GM18907 (cell line): Measurements from ENCODE around the gene SLC46A3.
"Not testable (repeated sequence)": the region's sequence is repeated elsewhere in the genome, so short reads cannot be mapped to it uniquely, and the experiment has no call there.

Experiments used
- ATAC-seq: cut with Tn5 transposase; IDR thresholded peaks from one replicate; pipeline ENCODE4 v1.9.1; 2021; ENCODE audit warnings: mild to moderate bottlenecking, moderate library complexity; ENCODE audit not compliant: unreplicated experiment

Gene SLC46A3

DNA sequence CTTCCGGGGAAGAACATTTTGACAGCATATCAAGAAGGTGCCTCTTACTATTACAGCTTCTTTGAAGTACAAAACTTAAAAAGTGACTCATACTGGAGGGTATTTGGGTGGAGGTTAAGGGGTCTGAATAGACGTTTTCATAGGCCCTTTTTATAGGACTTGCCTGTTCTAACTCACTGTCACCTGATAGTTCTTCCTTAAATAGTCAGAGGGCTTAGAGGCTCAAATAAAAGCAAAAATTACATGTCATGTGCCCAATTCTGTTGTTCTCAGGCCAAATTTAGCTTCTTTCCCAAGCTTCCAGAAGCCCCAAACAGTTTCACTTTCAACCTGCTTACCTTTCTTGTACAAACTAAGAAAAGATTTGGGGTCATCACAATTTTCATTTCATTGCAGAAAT, 16.1 kb upstream of the SLC46A3 start:
- no peak for ATAC-seq

DNA sequence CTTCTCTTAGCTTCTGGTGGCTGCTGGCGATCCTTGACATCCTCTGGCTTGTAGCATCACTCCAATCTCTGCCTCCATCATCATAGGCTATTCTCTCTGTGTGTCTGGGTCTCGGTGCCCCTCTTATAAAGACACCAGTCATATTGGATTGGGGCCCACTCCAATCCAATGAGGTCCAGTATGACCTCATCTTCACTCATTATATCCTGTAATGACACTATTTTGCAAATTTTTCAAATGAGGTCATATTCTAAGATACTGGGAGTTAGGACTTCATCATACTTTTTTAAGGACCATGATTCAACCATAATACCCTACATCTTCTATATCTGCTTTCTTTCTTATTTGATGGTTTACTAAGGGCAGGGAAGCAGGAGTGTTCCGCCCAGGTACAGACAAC, 12.0 kb upstream of the SLC46A3 start:
- ATAC-seq, result no peak

DNA sequence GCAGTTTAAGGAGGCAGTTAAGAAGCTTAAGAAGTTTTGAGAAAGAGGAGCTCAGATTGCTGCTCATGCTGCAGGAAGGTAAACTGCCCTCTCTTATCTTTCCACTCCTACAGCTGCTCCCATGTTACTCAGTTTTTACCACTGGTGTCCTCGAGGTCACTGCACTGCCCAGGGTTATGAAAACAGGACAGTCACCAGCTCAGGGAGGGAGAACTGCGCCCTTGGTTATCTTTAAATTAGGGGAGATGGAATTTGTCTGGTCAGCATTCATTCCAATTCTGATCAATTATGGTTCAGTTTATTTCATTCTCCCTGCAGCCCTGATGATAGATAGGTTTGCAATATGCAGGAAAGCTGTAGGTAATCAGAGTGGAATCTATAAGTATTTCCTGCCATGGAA, 10.8 kb upstream of the SLC46A3 start:
- no peak for ATAC-seq

DNA sequence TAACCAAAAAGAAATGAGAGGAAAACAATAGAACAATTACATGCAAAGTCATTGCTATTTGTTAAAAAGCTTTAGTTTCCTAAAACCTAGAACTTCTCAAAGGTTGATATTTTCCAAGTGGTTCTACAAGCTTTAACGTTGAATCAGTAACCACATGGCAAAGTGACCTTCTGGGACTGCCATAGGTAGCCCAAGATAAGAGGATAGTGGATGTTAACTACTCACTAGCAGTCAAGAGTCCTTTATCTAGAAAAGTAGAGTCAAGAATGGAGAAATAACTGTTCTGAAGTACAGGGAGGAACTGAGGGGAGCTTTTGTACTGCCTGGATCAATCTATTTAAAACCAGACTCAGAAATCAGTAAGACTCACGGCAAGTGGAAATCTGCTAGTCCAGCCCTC, 9.9 kb upstream of the SLC46A3 start:
- ATAC-seq, result no peak

DNA sequence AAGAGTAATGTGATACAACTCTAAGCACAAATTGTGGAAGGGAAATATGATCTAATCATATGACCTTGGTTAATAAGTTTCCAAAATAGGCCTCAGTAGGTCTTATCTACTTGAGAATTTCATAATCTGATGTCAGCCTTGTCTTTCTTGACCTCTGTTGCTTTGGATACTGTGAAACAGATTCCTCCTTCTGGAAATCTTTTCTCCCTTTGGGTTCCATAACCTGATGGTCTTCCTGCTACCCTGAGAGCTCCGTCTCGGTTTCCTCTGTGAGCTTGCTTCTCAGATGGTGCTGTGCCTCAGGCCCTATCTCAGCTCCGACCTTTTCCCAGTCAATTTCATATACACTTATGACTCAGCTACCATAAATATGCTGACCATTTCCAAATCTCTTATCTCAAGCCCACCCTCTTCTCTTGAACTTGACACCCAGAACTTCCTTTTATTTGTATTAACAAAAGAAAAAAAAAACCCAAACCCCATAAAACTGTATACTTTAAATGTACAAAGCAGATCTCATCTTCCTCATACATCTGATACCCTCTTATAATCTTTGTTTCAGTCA, 6.4 kb upstream of the SLC46A3 start:
- no peak for ATAC-seq

DNA sequence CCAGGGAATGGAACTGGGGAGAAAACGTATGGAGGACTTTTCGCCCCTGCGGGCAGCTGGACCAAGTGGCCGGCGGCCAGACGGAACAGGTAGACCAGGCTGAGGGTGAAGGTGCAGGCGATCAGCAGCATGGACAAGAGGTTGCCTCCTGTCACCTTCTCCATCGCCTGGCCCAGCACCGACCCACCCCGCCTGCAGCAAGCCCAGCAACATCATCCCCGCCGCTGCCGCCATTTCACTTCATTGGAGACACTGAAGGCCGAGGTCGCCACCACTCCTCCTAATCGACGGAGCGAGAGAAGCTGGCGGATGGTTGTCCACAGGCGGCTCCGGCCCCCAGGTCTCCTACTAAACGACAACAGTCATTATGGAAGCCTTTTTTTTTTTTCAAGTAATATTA, 5.0 kb upstream of the SLC46A3 start:
- ATAC-seq, result no peak

DNA sequence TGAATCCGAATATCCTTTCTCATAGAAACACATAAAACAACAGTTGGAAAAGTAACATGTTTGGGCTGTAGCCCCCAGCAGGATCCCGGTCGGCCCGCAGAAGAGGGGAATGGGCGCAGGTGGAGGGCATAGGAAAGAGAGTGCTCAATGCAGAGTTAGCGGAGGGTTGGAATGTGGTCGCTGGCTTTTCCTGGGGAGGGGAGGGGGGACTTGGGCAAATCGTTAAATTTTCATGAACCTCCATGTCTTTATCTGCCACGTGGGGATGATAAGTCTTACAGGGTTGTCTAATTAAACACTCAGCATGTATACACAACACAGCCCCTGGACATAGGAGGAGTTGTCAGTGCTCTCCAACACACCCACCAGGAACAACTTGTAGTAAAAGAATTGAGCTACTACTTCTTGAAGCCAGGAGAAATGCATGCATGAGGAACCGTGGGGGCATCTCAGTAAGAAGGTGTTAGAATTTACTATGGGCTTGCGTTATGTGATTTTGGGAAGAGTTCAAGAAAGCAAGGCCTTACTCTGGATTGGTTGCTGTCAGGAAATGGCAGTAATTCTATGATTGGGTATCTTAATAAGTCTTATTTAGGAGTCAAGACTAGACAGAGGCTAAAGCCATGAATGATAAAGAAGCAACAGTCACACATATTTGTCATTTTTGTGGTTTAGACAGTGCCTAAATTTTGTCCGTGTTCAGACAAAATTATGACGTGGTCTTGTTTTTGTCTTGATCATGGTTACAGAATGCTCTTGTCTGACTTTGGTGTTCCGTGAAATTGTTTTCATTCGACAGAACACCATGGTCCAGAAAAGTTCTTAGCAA, 671 bp upstream of the SLC46A3 start:
- no peak for ATAC-seq

DNA sequence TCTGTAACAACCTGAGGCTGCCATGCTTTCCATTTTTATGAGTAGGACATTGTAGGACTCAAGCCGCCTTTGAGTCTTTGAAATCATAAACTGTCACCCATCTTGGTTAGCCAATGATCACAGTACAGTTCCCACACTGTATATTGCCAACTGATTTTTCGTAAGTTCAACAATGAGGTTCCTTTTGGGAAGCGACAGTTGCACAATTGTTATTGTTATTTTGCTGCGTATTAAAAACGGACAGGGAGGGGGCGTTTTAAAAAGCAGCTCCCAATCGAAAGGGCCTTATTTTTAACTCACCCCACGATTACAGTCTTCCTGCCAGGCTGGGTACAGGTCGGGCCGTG, 601 bp downstream of the SLC46A3 start:
- ATAC-seq, result no peak

DNA sequence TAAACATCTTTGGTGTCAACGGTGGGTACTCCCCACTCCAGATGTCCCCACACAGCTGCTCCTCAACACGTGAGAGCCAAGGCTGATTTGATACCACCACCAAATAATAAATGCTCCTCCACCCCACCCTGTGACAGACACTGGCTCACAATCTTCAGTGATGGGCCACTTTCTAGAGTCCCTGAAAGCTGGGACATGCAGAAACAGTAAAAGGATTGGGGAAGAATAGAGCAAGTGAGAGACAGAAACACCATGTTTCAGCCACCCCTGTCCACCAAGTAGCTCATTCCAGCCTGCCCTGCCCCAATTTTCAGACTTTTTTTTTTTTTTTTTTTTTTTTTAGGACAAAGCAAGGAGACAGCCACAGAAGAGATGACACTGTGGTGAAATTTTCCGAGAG, 1.6 kb downstream of the SLC46A3 start:
- no peak for ATAC-seq

DNA sequence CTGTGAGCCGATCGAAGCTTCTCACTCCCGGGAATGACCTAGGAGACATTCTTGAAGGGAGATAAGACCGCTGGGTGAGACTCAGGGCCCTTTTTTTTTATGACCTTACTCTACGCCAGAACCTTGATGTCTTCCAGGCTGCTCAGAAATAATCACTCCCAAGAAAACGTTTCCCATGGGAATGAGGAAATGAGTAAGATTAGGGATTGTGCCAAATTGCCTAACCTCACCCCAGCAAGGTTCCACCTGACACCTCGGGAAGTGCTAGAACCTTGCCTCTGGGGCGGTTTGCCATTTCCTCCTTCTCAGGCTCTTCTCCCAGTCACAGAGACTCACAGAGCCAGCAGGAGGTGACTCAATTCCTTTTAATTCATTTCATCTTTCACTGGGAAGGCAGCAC, 2.3 kb downstream of the SLC46A3 start:
- no peak for ATAC-seq

DNA sequence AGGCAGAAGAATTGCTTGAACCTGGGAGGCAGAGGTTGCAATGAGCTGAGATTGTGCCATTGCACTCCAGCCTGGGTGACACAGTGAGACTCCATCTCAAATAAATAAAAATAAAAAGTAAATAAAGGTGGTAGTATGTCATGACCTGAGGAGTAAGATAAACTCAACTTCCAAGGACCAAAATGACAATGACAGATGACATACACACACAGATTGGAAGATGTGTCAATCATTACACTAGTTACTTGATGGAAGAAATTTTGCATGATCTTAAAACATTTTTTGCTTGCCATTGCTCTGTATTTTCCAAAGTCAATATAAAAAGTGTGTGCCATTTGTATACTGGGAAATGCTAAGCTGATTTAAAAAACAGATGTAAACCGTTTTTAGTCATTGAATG, 4.1 kb downstream of the SLC46A3 start:
- ATAC-seq, result no peak

DNA sequence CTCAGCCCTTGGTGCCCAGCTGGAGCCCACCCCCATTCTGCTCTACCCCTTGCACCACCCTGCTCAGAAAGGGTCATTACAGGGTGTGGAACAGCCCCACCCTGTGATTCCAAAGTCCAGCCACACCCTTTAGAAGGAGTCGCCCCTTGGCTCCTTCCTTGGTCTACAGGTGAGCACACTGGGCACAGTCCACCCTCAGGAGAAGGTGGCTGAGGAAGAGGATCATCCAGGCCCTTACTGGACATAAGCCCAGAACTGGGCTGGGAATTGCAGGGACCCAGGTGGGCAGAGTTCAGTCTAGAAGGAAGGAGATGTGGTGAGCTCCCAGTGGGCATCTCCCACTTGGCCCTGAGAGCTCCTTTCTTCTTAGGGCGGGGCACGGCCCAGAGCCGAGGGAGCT, 8.6 kb downstream of the SLC46A3 start:
- no peak for ATAC-seq

DNA sequence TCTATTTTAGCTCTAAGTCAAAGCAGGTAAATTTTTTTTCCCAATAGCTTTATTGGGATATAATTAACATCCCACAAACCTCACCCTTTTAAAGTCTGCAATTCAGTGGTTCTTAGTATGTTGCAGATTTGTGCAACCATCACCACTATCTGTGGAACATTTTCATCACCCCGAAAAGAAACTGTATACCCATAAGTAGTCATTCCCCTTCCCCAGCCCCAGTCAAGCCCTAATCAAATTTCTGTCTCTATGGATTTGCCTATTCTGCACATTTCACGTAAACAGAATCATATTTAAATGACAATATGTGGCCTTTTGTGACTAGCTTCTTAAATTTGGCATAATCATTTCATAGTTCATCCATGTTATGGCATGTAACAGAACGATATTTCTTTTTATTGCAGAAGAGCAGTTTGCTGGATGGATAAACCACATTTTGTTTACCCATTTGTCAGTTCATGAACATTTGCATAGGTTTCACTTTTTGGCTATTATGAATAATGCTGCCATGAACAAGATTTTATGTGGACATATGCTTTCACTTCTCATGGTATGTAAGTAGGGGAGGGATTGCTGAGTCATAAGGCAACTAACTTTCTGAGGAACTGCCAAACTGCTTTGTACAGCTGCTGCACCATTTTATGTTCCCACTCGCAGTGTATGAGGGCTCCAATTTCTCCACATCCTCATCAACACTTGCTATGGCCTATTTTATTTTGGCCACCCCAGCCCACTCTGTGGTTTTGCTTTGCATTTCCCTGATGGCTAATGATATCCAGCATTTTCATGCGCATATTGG, 10.9 kb downstream of the SLC46A3 start:
- ATAC-seq, result peak; percentile 98

DNA sequence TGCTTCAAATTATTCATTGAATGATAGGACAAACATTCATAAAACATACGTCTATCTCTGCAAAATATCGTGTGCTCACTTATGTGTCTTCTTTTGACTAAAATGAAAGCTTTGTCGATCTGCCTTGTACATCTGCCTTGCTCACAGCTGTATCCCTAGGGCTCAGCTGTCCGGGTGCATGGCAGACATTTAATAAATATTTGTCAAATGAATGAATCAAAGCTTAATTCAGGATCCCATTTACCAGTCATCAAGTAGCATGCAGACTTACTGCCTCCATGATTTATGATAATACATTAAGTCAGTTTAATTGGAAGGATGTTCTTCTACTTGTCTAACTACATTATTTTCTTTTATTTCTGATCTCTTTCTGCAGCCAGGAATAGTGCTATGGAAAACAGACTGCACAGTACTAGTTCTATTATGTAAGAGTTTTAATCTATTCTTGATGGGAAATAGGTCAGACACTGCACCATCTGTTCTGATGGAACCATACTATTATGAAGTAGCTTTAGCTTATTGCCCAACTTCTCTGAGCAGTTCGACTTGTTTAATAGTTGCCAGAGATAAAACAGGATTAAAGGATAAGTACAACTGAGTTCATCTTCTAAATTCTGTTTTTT, 13.2 kb downstream of the SLC46A3 start:
- no peak for ATAC-seq

DNA sequence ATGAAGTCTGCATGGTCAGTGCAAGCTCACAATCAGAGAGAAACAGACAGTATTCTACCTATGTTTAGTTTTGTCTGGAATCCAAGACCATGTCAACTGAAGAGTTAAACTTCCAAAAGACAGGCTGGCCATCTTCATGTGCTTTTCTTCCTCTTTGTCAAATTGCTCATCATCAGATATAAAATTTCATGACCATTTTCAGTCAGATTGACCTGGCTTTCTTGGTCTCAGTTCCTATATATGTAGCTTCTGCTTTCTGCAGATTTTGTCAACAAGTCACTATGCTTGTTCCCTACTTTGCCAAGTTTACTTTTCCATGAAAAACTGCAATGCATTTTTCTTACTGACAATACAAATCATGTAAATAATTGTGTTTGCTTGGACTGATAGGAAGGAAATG, 13.9 kb downstream of the SLC46A3 start:
- ATAC-seq, result no peak

DNA sequence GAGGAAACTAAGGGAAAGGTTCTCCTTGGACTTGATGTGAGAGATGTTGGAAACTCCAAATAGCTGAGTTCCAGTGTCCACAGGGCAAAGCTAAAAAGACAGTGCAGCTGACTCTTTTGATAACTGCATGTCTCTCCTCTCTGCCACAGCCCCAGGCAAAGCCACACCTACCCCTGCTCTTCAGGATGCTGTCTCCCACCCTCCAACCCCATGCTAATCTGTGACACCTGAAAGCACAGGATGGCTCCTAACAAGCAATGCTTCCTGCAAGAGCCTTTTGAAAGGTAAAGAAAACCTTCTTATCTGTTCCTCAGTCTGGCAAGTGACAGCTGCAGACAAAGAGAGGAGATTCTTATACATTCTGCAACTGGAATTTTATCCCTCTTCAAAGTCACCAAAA, 14.5 kb downstream of the SLC46A3 start:
- no peak for ATAC-seq

DNA sequence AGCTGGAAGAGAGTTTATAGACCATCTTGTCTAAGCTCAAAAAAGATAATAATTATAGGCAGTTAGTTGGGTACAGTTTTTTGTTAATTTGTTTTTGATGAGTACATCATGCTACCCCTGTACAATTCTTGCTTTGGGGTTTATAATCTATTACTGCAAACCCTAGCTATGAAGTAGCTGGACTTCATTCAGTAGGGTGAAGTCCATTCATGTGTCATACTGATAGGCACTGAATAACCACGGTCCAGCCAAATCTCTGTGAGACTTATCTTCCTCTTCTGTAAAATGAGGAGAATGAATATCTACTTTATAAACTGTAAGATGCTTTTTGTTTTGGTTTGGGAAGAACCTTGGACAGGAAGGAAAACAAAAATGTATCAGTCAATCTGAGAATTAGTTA, 19.5 kb downstream of the SLC46A3 start:
- ATAC-seq, result no peak

DNA sequence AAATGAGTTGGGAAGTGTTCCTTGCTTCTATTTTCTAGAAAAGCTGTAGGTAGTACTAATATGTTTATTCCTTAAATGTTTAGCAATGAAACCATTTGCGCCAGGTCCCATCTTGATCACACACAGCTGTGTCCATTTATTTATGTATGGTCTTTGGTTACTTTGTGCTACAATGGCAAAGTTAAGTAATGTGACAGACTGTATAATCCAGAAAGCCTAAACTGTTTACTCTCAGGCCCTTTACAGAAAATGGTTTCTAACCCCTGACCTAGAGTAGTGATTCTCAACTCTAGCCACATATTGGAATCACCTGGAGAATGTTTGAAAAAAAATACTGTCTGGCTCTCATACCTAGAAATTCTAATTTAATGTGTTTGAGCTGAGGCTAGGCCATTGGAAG, 21.3 kb downstream of the SLC46A3 start:
- ATAC-seq, result no peak

DNA sequence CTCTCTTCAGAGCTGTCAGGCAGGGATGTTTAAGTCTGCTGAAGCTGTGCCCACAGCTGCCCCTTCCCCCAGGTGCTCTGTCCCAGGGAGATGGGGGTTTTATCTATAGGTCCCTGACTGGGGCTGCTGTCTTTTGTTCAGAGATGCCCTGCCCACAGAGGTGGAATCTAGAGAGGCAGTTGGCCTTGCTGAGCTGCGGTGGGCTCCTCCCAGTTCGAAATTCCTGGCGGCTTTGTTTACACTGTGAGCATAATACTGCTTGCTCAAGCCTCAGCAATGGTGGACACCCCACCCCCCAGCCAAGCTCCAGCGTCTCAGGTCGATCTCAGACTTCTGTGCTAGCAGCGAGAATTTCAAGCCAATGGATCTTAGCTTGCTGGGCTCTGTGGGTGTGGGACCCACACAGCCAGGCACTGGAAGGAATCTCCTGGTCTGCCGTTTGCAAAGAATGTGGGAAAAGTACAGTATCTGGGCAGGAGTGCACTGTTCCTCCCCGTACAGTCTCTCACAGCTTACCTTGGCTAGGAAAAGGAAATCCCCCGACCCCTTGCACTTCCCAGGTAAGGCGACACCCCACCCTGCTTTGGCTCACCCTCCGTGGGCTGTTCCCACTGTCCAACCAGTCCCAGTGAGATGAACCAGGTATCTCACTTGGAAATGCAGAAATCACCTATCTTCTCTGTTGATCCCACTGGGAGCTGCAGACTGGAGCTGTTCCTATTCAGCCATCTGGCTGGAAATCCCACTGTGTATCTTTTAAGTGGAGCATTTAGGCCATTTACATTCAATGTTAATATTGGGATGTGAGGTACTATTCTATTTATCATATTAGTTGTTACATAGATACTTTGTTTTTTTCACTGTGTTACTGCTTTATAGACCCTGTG, 24.9 kb downstream of the SLC46A3 start:
- ATAC-seq, result not testable (repeated sequence)

DNA sequence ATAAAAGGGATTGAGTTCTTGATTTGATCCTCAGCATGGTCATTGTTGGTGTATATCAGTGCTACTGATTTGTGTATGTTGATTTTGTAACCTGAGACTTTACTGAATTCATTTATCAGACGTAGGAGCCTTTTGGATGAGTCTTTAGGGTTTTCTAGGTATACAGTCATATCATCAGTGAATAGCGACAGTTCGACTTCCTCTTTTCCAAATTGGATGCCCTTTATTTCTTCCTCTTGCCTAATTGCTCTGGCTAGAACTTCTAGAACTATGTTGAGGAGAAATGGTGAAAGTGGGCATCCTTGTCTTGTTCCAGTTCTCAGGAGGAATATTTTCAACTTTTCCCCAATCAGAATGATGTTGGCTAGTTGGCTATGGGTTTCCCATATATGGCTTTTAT, 32.9 kb downstream of the SLC46A3 start:
- ATAC-seq, result no peak

DNA sequence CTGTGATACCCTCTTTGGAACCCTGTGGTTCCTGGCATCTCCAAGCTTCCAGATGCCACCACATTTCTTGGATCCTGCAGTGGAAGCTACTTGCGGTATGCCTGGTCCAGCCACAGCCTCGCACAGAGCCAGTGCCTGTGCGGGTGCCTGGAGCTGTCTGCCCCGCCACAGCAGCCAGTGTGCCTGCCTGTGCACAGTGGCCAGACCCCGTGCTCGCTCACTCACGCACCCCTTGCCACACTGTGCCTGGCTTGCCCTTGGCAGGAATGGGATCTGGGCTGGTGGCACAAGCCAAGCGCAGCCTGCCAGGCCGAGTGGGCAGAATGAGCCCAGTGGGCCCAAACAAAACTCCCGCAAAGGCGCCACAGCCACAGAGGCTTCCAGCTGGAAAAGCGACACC, 33.7 kb downstream of the SLC46A3 start:
- ATAC-seq, result no peak
